GM12801 (cell line): Measurements from ENCODE around the gene GCSAML.

Experiments
- TF ChIP-seq, protein P1 (sequence below): IDR thresholded peaks from one replicate; pipeline ENCODE4 v1.5.1; 2011; ENCODE audit warnings: control low read depth; ENCODE audit not compliant: insufficient read length; ENCODE audit errors: extremely low read depth

GCSAML gene

DNA sequence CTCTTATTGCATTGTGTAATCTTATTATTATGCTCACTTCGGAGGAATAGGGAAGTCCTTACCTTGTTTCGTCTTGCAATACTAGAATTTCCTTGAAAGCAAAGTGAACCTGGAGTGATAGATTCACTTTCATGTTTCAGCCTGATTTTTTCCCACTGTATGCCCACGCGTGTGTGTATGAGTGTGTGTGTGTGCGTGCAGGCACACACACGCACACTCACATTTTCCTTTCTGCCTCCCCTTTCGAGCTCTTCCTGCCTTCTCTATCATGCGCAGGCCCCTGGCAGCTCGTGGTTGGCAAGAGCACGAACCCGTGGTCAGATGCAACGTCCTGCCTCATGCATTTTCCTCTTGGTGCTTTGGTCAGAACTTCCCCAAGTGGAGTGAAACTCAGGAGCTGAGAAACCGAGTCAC lies at the start of gene GCSAML:
GCSAML (plus strand) TSS at position 366 of the 414 bp plus-strand sequence. CDS start 58 bp downstream, outside the sequence.
- TF ChIP-seq, protein P1, sequence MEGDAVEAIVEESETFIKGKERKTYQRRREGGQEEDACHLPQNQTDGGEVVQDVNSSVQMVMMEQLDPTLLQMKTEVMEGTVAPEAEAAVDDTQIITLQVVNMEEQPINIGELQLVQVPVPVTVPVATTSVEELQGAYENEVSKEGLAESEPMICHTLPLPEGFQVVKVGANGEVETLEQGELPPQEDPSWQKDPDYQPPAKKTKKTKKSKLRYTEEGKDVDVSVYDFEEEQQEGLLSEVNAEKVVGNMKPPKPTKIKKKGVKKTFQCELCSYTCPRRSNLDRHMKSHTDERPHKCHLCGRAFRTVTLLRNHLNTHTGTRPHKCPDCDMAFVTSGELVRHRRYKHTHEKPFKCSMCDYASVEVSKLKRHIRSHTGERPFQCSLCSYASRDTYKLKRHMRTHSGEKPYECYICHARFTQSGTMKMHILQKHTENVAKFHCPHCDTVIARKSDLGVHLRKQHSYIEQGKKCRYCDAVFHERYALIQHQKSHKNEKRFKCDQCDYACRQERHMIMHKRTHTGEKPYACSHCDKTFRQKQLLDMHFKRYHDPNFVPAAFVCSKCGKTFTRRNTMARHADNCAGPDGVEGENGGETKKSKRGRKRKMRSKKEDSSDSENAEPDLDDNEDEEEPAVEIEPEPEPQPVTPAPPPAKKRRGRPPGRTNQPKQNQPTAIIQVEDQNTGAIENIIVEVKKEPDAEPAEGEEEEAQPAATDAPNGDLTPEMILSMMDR = no peak

DNA sequence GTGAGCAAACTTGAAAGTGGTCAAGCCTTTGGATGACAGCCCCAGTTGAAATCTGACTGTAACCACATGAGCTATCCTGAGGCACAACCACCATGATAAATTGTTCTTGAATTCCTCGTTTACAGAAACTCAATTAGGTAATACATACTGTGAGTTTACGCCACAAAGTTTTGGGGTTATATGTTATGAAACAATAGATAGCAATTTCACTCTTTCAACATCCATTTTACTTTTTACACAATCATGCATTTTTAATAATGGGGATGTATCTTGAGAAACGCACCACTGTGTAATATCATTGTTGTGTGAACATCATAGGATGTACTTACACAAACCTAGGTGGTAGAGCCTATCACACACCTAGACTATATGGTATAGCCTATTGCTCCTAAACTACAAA lies 48.1 kb upstream of the GCSAML start:
- TF ChIP-seq, protein P1 = no peak

DNA sequence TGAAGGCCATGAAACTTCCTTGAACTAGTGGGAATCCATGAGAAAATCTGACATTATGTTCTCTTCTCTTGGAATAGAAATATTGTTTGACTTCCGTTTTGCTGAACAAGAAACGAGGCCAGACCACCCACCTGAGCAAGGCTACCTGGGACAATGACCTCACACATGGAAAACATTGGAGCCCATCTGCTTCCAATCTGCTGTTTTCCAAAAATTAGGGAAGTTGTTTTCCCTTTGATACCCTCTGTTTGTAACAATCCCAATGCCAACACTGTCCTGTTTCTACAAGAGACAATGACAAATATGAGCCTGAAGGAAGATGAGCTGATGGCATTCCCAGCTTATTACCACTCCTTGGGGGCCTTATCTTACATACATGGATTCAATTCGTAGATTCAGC lies 42.1 kb upstream of the GCSAML start:
- TF ChIP-seq, protein P1 = no peak

DNA sequence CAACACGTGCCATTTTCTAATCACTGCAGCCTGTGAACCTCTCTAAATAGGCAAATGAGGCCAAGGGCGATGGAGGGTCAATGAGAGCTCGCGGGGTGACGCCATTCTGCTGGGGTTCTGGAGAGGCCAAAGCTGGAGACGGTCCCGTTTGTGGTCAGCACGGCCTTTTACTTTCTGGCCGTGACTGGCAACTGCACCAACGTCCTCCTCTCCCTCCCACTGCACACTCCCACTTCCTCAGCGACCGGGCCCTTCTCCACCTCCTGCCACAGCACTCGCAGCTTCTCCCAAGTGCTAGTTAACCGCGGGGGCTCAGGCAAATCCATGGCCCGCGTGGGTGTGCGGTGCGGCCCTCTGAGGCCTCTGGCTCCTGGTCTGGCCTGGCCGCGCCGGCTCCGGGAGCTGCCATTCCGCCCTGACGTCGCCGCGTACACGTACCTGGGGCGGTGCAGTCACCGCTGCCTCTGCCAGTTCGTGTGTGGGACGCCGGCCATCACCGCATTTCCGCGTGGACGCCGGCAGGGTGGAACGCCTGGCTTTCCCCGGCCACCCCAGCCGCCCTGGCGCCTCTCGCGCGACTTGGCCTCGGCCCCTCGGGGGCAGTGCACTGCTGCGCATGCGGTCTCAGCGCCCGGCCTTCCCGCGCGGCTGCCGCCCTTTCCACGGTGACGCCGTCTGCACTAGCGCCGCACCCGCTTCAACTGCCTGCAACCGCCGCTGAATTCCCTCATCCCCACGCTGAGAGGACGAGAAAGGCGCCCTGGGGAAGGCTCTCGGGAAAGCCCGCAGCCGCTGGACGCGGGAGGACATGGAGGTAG lies 30.9 kb upstream of the GCSAML start:
- TF ChIP-seq, protein P1 = no peak

DNA sequence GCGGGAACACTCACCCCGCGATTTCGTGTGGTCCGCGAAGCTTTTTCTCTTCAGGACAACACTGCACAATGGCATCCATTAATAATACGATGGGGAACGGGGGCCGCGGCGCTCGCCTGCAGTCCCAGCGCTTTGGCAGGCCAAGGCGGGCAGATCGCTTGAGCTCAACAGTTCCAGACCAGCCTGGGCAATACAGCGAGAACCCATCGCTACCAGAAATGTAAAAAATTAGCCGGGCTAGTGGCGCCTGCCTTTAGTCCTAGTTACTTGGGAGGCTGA lies 30.4 kb upstream of the GCSAML start:
- TF ChIP-seq, protein P1 = no peak

DNA sequence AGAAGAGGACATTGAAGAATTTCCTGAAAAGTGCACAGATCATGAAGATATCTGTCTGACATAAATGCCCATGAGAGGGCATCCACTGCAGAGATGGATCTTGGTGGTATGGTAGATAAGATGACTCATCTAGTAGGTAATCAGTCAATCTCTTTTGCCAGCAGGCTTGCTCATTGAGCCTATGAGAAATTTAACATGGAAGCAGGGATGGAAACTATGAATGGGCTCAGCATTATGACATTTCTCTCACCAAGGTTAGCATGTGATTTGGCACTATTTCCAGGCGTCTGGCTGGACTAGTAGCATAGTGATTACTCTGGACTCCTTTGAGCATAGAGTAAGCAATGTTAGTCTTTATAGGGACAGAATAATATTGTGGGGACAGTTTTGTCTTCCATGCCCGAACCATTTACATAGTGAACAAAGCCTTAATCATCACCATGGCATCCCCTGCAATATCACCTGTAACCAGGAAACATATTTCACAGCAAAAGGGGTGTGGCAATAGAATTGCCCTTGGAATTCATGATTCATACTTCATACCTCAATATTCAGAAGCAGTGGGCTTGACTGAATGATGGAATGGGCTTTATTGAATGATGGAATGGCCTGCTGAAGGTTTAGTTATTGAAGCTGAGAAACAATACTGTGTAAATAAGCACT lies 20.0 kb upstream of the GCSAML start:
- TF ChIP-seq, protein P1 = no peak

DNA sequence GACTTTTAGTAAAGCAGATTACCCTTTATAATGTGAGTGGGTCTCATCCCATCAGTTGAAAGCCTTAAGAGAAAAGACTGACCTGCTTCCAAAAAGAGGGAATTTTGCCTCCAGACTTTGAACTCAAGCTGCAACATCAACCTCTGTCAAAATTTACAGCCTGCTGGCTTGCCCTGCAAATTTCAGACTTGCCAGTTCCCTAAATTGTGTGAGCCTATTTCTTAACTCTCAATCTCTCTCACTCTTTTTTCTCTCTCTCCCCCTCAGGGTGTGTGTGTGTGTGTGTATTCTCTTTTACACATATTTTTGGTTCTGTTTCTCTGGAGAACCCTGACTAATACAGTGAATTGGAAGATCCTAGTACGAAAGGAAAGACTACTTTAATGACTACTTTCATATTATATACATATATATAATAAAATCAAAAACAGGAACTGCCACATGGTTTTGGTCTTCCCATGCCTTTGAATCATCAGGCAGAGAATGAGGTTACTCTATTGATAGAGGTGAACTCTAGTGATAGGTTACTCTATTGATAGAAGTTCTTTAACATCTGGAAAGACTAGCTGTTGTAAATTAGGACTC lies 19.1 kb upstream of the GCSAML start:
- TF ChIP-seq, protein P1 = no peak
